Colonic mucosa (tissue), 4 donors: Measurements from ENCODE around the gene INHA. TPM values are rescaled to one million over a fixed set of nuclear protein-coding genes. Genes with fewer than 3 reads are reported as not detected.

Source experiments
- DNase-seq: peaks from one replicate; pipeline ENCODE4 v3.0.0-alpha.2; 2020
- H3K27ac ChIP-seq: fragments of 200-600 bp; one replicate; pipeline ENCODE4 v1.8.0; 2021
- H3K27me3 ChIP-seq: fragments of 200-600 bp; one replicate; pipeline ENCODE4 v1.8.0; 2021
- H3K36me3 ChIP-seq: fragments of 200-600 bp; one replicate; pipeline ENCODE4 v1.8.0; 2021
- H3K4me1 ChIP-seq: fragments of 200-600 bp; one replicate; pipeline ENCODE4 v1.8.0; 2021; ENCODE audit warnings: mild to moderate bottlenecking
- H3K4me3 ChIP-seq: fragments of 200-600 bp; one replicate; pipeline ENCODE4 v1.8.0; 2021
- H3K9ac ChIP-seq, 2 donors: one replicate each; pipeline ENCODE4 v1.7.0; 2013; ENCODE audit warnings: control low read depth in 2 of 2, low read depth in 2 of 2, low read length in 2 of 2
- H3K9me3 ChIP-seq: fragments of 200-600 bp; one replicate; pipeline ENCODE4 v1.8.0; 2021
- intact Hi-C: fragments of 100-400 bp; cut with DNase I; formaldehyde crosslinking; loops from one replicate; pipeline ENCODE4 v1.14.1; 2022
- total RNA-seq, 2 donors: library from RNA; stranded (reverse); fragmentation: NEBNext Ultra II Directional in 1 of 2; extraction: Animal tissue kit (Norgen Biotek cat#: 25700) in 1 of 2; gene quantifications; one replicate each; pipeline ENCODE4 v1.2.1, GENCODE V29; 2021
- TF ChIP-seq, protein P1 (sequence below): fragments of 200-600 bp; IDR thresholded peaks from one replicate; pipeline ENCODE4 v1.8.0; 2022; ENCODE audit warnings: antibody characterized with exemption, mild to moderate bottlenecking
- donor health status: healthy.
- donor health status: DM: no; HTN: no; CAD: no.
- donor health status: DM: no; HTN: no; CAD: no.

INHA gene
- total RNA-seq, 2 donors from 2014 or later = not detected

DNA sequence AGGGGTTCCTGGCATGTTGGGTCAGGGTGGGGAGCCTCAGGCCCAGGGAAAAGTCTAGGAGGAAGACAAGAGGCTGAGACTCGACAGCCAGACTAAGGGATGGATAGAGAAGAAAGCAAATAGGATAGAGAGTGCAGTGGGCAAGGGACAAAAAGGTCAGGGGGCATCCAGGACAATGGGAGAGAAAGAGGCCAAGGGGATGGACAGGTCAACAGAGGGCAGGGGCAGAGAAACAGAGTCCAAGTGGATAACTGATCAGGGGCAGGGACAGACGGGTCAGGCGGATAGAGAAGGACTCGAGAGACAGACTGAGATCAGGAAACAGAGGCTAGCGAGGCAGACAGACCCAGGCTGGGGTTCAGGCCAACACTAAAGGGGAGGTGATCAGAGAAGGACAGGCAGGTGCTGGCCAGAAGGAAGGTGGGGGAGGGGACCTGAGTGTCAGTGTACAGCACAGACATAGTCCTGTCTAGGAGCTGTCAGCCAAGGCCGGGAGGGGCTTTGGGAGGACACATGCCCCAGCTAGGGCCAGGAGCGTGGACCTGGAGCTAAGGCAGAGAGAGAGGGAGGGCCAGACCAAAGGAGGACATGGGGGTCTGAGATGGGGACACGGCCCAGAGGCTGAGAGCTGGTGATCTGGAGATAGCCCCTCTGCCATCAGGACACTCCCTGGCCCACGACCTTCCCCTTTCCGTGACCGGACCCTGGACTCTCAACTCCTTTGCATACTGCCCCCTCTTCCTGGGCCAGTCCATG, 45.6 kb upstream of the INHA start:
- H3K27ac ChIP-seq = no peak overlapping the region
- DNase-seq = no peak

DNA sequence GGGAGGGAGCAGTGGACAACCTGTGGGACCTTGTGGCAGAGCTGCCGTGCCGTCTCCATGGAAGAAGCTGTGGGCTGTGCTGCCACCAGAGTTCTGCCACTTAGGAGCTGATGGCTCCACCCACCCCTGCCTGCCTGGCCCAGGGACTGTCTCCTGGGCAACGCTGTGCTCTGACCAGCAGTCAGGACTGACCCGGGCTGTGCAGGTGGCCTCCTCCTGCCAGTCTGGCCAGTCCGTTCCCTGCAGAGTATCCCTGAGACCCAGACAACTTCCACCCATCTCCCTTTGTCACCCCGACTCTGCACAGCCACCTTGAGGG, 45.1 kb upstream of the INHA start:
- Histone ChIP-seq H3K27ac (no peak overlapping the region), H3K36me3 (no peaks in the 10 kb centered on the region), H3K9me3 (no peaks in the 10 kb centered on the region), H3K9ac (no peak overlapping the region), H3K4me3 (no peak overlapping the region), H3K4me1 (no peaks in the 10 kb centered on the region), H3K27me3 (peaks cover 37% of the 10 kb centered on the region)
- DNase-seq = no peak
- intact Hi-C loops = no loop called here
- TF ChIP-seq, protein P1, sequence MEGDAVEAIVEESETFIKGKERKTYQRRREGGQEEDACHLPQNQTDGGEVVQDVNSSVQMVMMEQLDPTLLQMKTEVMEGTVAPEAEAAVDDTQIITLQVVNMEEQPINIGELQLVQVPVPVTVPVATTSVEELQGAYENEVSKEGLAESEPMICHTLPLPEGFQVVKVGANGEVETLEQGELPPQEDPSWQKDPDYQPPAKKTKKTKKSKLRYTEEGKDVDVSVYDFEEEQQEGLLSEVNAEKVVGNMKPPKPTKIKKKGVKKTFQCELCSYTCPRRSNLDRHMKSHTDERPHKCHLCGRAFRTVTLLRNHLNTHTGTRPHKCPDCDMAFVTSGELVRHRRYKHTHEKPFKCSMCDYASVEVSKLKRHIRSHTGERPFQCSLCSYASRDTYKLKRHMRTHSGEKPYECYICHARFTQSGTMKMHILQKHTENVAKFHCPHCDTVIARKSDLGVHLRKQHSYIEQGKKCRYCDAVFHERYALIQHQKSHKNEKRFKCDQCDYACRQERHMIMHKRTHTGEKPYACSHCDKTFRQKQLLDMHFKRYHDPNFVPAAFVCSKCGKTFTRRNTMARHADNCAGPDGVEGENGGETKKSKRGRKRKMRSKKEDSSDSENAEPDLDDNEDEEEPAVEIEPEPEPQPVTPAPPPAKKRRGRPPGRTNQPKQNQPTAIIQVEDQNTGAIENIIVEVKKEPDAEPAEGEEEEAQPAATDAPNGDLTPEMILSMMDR = no peak

More for the DNA sequence above, 45.6 kb upstream of the INHA start:
- H3K27me3 ChIP-seq = peaks cover 38% of the 10 kb centered on the region
- intact Hi-C loops = no loop called here
- no peaks in the 10 kb centered on the region for H3K4me1 ChIP-seq
- TF ChIP-seq, protein P1 = no peak
- H3K4me3 ChIP-seq = no peak overlapping the region
- no peak overlapping the region for H3K9ac ChIP-seq
- no peaks in the 10 kb centered on the region for H3K36me3 ChIP-seq
- no peaks in the 10 kb centered on the region for H3K9me3 ChIP-seq

DNA sequence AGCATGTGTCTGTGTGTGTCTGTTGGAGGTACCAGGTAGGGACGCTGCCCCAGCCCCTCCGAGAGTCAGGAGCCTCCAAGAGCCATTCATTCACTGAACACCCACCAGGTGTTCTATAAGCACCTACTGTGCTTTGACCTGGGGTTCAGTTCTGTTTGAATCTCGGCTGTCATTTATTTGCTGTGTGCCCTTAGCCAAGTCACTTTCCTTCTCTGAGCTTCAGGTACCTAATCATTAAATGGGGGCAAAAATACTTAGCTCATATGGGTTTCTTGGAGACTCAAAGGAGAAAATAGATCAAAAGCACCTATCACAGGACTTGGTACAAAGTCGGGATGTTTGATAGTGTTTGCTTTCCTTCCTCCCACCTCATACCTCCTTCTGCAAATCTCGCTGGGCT, 44.6 kb upstream of the INHA start:
- no peaks in the 10 kb centered on the region for H3K36me3 ChIP-seq
- DNase-seq = no peak
- H3K4me3 ChIP-seq = no peak overlapping the region
- H3K27me3 ChIP-seq = peaks cover 33% of the 10 kb centered on the region
- H3K9ac ChIP-seq = no peak overlapping the region
- intact Hi-C loops = no loop called here
- H3K4me1 ChIP-seq = no peaks in the 10 kb centered on the region
- no peaks in the 10 kb centered on the region for H3K9me3 ChIP-seq
- H3K27ac ChIP-seq = no peak overlapping the region
- TF ChIP-seq, protein P1 = no peak

GRCh38 chr2:219530048-219530963, 41.8 kb upstream of the INHA start:
- intact Hi-C loops = loop anchor here (2.0 to 5.0 kb wide), 2 partner anchors 33 to 130 kb away; partner anchors contain the start of gene GMPPA
- H3K4me3 ChIP-seq = no peak overlapping the region

More at GRCh38 chr2:219530048-219530963, 41.8 kb upstream of the INHA start:
- Histone ChIP-seq H3K9ac (no peak overlapping the region), H3K27ac (no peak overlapping the region), H3K4me1 (no peaks in the 10 kb centered on the region), H3K9me3 (no peaks in the 10 kb centered on the region), H3K27me3 (peaks cover 16% of the 10 kb centered on the region), H3K36me3 (no peaks in the 10 kb centered on the region)
- peak; percentile 82 for DNase-seq
- TF ChIP-seq, protein P1 = peak; percentile 92
